ENCODE results near the gene PPM1B. TPM values are rescaled to one million over a fixed set of nuclear protein-coding genes. Genes with fewer than 3 reads are reported as not detected.

The PPM1B gene
- total and polyA plus RNA-seq, 2 of the 8 experiments (the other 6 are each of a cell fraction or from before 2014, with no cell fraction given), result 43.6 to 126 TPM

- TF ChIP-seq GTF2F1 (IDR thresholded peaks at IDR 0.05; ENCODE audit: borderline replicate concordance, low read depth, low read length) (no peak), E2F6 (IDR thresholded peaks at IDR 0.05) (no peak), KDM4A (IDR thresholded peaks at IDR 0.05; ENCODE audit: low read depth, low read length, severe bottlenecking) (no peak), ASH2L (IDR thresholded peaks at IDR 0.05; ENCODE audit: low read length) (no peak), CHD1 (IDR thresholded peaks at IDR 0.05; ENCODE audit: low read depth, low read length) (no peak), JUN (IDR thresholded peaks at IDR 0.05; ENCODE audit: low read depth, low read length) (no peak)
Observed at GRCh38 chr2:44148999-44149398, 19.7 kb upstream of the PPM1B start (continued).
